ENCODE data around the gene PRTG.

- TF ChIP-seq POLR2AphosphoS5 (IDR thresholded peaks at IDR 0.05; ENCODE audit: low read depth, low read length) (no peak), FOXP2 (optimal IDR thresholded peaks at IDR 0.05; ENCODE audit: borderline replicate concordance, extremely low read depth, extremely low read length, insufficient read depth) (no peak)
- TF ChIP-seq, protein P1, sequence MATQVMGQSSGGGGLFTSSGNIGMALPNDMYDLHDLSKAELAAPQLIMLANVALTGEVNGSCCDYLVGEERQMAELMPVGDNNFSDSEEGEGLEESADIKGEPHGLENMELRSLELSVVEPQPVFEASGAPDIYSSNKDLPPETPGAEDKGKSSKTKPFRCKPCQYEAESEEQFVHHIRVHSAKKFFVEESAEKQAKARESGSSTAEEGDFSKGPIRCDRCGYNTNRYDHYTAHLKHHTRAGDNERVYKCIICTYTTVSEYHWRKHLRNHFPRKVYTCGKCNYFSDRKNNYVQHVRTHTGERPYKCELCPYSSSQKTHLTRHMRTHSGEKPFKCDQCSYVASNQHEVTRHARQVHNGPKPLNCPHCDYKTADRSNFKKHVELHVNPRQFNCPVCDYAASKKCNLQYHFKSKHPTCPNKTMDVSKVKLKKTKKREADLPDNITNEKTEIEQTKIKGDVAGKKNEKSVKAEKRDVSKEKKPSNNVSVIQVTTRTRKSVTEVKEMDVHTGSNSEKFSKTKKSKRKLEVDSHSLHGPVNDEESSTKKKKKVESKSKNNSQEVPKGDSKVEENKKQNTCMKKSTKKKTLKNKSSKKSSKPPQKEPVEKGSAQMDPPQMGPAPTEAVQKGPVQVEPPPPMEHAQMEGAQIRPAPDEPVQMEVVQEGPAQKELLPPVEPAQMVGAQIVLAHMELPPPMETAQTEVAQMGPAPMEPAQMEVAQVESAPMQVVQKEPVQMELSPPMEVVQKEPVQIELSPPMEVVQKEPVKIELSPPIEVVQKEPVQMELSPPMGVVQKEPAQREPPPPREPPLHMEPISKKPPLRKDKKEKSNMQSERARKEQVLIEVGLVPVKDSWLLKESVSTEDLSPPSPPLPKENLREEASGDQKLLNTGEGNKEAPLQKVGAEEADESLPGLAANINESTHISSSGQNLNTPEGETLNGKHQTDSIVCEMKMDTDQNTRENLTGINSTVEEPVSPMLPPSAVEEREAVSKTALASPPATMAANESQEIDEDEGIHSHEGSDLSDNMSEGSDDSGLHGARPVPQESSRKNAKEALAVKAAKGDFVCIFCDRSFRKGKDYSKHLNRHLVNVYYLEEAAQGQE (IDR thresholded peaks at IDR 0.05; ENCODE audit: insufficient read depth in 1 of 2, low read depth in 2 of 2, low read length in 2 of 2) = no peak
These were observed 28.9 kb downstream of the PRTG start for GRCh38 chr15:55714064-55714463.
